ENCODE measurements around the gene DIP2C.

GRCh38 chr10:230758-231157, 458.7 kb downstream of the DIP2C start:
- TF ChIP-seq CTCF (IDR thresholded peaks at IDR 0.05) (no peak), POLR2AphosphoS5 (IDR thresholded peaks at IDR 0.05) (no peak)
